Measurements from ENCODE around the gene FMO3.

- no peak for TF ChIP-seq EZH2 (IDR thresholded peaks at IDR 0.05; ENCODE audit: low read length)
- TF ChIP-seq CTCF (optimal IDR thresholded peaks at IDR 0.05 in 1 of 3, IDR thresholded peaks at IDR 0.05 in 1 of 3, conservative IDR thresholded peaks at IDR 0.05 in 1 of 3; ENCODE audit: extremely low read depth in 1 of 3, insufficient read depth in 2 of 3, low read length in 3 of 3) = no peak
These were observed 32.2 kb downstream of the FMO3 start for GRCh38 chr1:171122893-171123292.

All from keratinocyte (primary cell).